ENCODE data around the gene CACNA2D3.

DNA sequence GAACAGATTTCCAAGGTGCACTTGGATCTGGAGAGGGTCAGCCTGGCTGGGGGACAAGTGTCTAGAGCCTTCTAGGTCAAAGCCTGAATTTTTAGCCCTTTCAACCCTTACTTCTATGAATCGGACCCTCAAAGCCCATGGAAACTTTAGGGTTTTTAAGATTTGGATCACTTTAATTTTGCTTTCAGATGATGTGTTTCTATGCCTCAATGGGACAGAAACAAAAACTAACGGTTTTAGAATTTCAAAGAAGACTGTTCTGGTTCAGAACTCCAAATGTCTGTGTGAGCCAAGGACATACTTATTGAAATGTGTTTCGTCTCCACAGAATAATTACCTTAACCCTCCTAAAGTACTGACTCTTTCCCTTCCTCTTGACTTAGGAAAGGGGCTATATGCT, 538.8 kb downstream of the CACNA2D3 start:
- TF ChIP-seq POLR2A (IDR thresholded peaks at IDR 0.05; ENCODE audit: low read depth, low read length) = no peak
- TF ChIP-seq TAF1 (IDR thresholded peaks at IDR 0.05; ENCODE audit: low read depth, low read length) = no peak

Measured in GM12891 (cell line).